MM.1S (cell line): ENCODE measurements around the gene ERG.

Experiments used
- EZH2 ChIP-seq: fragments of 300-600 bp; sonication (generic); optimal IDR thresholded peaks from 2 replicates; pipeline ENCODE3; 2017; ENCODE audit warnings: low read depth, mild to moderate bottlenecking, antibody characterized with exemption, low read length, mixed read lengths
- TF ChIP-seq, protein P1 (sequence below): fragments of 300-600 bp; sonication (generic); IDR thresholded peaks from 2 replicates; pipeline ENCODE4 v1.5.1; 2016; ENCODE audit warnings: antibody characterized with exemption, low read length, mixed read lengths

- TF ChIP-seq, protein P1, sequence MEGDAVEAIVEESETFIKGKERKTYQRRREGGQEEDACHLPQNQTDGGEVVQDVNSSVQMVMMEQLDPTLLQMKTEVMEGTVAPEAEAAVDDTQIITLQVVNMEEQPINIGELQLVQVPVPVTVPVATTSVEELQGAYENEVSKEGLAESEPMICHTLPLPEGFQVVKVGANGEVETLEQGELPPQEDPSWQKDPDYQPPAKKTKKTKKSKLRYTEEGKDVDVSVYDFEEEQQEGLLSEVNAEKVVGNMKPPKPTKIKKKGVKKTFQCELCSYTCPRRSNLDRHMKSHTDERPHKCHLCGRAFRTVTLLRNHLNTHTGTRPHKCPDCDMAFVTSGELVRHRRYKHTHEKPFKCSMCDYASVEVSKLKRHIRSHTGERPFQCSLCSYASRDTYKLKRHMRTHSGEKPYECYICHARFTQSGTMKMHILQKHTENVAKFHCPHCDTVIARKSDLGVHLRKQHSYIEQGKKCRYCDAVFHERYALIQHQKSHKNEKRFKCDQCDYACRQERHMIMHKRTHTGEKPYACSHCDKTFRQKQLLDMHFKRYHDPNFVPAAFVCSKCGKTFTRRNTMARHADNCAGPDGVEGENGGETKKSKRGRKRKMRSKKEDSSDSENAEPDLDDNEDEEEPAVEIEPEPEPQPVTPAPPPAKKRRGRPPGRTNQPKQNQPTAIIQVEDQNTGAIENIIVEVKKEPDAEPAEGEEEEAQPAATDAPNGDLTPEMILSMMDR, result no peak
- no peak for TF ChIP-seq EZH2
Observed at GRCh38 chr21:38468989-38469388, 29.3 kb downstream of the ERG start.
